B cell (primary cell): ENCODE data around the gene PINK1. TPM values are rescaled to one million over a fixed set of nuclear protein-coding genes. Genes with fewer than 3 reads are reported as not detected.

Source experiments
- ATAC-seq: fragments of 200-7000 bp; cut with Tn5 transposase; one replicate; pipeline ENCODE4 v1.10.0; 2021; ENCODE audit warnings: low read depth, mild to moderate bottlenecking, moderate number of reproducible peaks, moderate library complexity
- CTCF ChIA-PET: fragments of 350-600 bp; sonication (Branson Sonifier 250); formaldehyde crosslinking; loops from one replicate; lab custom pipeline; 2021; ENCODE audit warnings: antibody characterized with exemption, inconsistent platforms; lab: Charles Lee
- POLR2A ChIA-PET: fragments of 350-600 bp; sonication (Branson Sonifier 250); formaldehyde crosslinking; loops from one replicate; lab custom pipeline; 2021; ENCODE audit warnings: antibody characterized with exemption; lab: Charles Lee
- DNase-seq: peaks from one replicate; pipeline ENCODE4 v3.0.0; 2013
- H2AFZ ChIP-seq: 2 replicates; pipeline ENCODE4 v1.6.1; 2012; ENCODE audit warnings: mild to moderate bottlenecking, low read depth, low read length; ENCODE audit not compliant: insufficient read depth, poor library complexity, severe bottlenecking
- H3K27ac ChIP-seq, 2 donors: 1 replicate in 1 of 2; 2 replicates in 1 of 2; pipeline ENCODE4 v1.5.1; 2012 to 2013; ENCODE audit warnings: low read length in 2 of 2, mild to moderate bottlenecking in 2 of 2, moderate library complexity in 1 of 2
- H3K27me3 ChIP-seq, 4 experiments: fragments of 200-600 bp in 1 of 4; sonication (generic) in 1 of 4; replicated peaks in 1 of 4; 1 replicate in 2 of 4; 2 replicates in 2 of 4; pipeline versions ENCODE4 v1.6.1 to v1.7.0; 2013 to 2016; ENCODE audit warnings: low read length in 3 of 4, mild to moderate bottlenecking in 2 of 4, mixed read lengths in 1 of 4, moderate library complexity in 1 of 4; ENCODE audit not compliant: insufficient read depth in 4 of 4, control insufficient read depth in 3 of 4; ENCODE audit errors: control extremely low read depth in 1 of 4
- H3K36me3 ChIP-seq, 2 experiments: replicated peaks in 1 of 2; 1 replicate in 1 of 2; 2 replicates in 1 of 2; pipeline versions ENCODE4 v1.6.1 to v1.7.1; 2013; ENCODE audit warnings: low read length in 1 of 2; ENCODE audit not compliant: insufficient read depth in 2 of 2, control insufficient read depth in 1 of 2; ENCODE audit errors: control extremely low read depth in 1 of 2, extremely low read depth in 1 of 2
- H3K4me1 ChIP-seq, 2 donors: fragments of 200-600 bp in 1 of 2; sonication (generic) in 1 of 2; 1 replicate in 1 of 2; 2 replicates in 1 of 2; pipeline versions ENCODE4 v1.5.1 to v1.6.1; 2013 to 2017; ENCODE audit warnings: low read length in 2 of 2; ENCODE audit not compliant: control insufficient read depth in 2 of 2, insufficient read depth in 2 of 2
- H3K4me2 ChIP-seq: replicated peaks from 2 replicates; pipeline ENCODE3; 2012; ENCODE audit warnings: mild to moderate bottlenecking, low read depth, low read length; ENCODE audit not compliant: poor library complexity, severe bottlenecking
- H3K4me3 ChIP-seq, 5 experiments: fragments of 200-600 bp in 1 of 5; sonication (generic) in 1 of 5; 1 replicate in 3 of 5; 2 replicates in 2 of 5; pipeline versions ENCODE4 v1.5.1 to v1.7.0; 2011 to 2016; ENCODE audit warnings: low read length in 4 of 5, mild to moderate bottlenecking in 4 of 5, low read depth in 2 of 5, control low read depth in 1 of 5, moderate library complexity in 1 of 5; ENCODE audit not compliant: insufficient read depth in 1 of 5; ENCODE audit errors: control extremely low read depth in 1 of 5, extremely low read depth in 1 of 5
- H3K79me2 ChIP-seq: fragments of 200-600 bp; sonication (generic); one replicate; pipeline ENCODE4 v1.6.0; 2016; ENCODE audit warnings: low read length; ENCODE audit not compliant: control insufficient read depth, insufficient read depth
- H3K9ac ChIP-seq: fragments of 200-600 bp; sonication (generic); 2 replicates; pipeline ENCODE4 v1.6.1; 2017; ENCODE audit warnings: mild to moderate bottlenecking, low read length, moderate library complexity
- H3K9me3 ChIP-seq, 3 donors: one replicate each; pipeline versions ENCODE4 v1.6.1 to v1.7.1; 2013; ENCODE audit warnings: low read length in 2 of 3; ENCODE audit not compliant: control insufficient read depth in 2 of 3, insufficient read depth in 1 of 3; ENCODE audit errors: control extremely low read depth in 1 of 3
- H4K20me1 ChIP-seq: 2 replicates; pipeline ENCODE4 v1.6.0; 2012; ENCODE audit warnings: mild to moderate bottlenecking, low read length; ENCODE audit not compliant: insufficient read depth, control insufficient read depth, poor library complexity, severe bottlenecking
- H3K27ac Mint-ChIP-seq: one replicate; pipeline ENCODE4 v1.8.0; 2021; ENCODE audit warnings: mixed read lengths
- H3K27me3 Mint-ChIP-seq: one replicate; pipeline ENCODE4 v1.8.0; 2021; ENCODE audit warnings: mixed read lengths
- H3K4me1 Mint-ChIP-seq: one replicate; pipeline ENCODE4 v1.8.0; 2021; ENCODE audit warnings: mixed read lengths
- H3K4me3 Mint-ChIP-seq: one replicate; pipeline ENCODE4 v1.8.0; 2021; ENCODE audit warnings: mixed read lengths
- H3K9me3 Mint-ChIP-seq: one replicate; pipeline ENCODE4 v1.8.0; 2022; ENCODE audit warnings: mixed read lengths; ENCODE audit not compliant: insufficient read depth
- EZH2 ChIP-seq: IDR thresholded peaks from 2 replicates; pipeline ENCODE4 v1.6.1; 2012; ENCODE audit warnings: borderline replicate concordance, low read depth, mild to moderate bottlenecking, moderate library complexity, low read length; ENCODE audit not compliant: insufficient read depth, poor library complexity, severe bottlenecking
- WGBS: methylation state at CpG from one replicate; pipeline ENCODE4 v1.1.5; 2013; ENCODE audit warnings: missing lambda C conversion rate; ENCODE audit not compliant: insufficient coverage; 5-methylcytosine and 5-hydroxymethylcytosine counted together
- intact Hi-C: fragments of 100-400 bp; cut with micrococcal nuclease; formaldehyde crosslinking; loops from one replicate; pipeline ENCODE4 v1.10.0; 2022
- polyA plus RNA-seq: library from polyadenylated mRNA; depleted of rRNA; stranded (reverse); fragments of >200 nt; gene quantifications from 2 replicates; pipeline ENCODE4 v1.2.3, GENCODE V29; 2012
- total RNA-seq, 2 donors: library from RNA; stranded (reverse); fragments of 120-200 nt in 1 of 2; gene quantifications; 1 replicate in 1 of 2; 2 replicates in 1 of 2; pipeline versions ENCODE4 v1.2.3 to v1.2.4, GENCODE V29; 2013 to 2022
- TF ChIP-seq, protein P1 (sequence below): fragments of 200-600 bp; IDR thresholded peaks from one replicate; pipeline ENCODE4 v1.8.0; 2022; ENCODE audit warnings: antibody characterized with exemption, mild to moderate bottlenecking

The PINK1 gene
- total and polyA plus RNA-seq, 2 donors (not counting 1 experiment from before 2014, with no cell fraction given): 5.8 to 14.3 TPM

DNA sequence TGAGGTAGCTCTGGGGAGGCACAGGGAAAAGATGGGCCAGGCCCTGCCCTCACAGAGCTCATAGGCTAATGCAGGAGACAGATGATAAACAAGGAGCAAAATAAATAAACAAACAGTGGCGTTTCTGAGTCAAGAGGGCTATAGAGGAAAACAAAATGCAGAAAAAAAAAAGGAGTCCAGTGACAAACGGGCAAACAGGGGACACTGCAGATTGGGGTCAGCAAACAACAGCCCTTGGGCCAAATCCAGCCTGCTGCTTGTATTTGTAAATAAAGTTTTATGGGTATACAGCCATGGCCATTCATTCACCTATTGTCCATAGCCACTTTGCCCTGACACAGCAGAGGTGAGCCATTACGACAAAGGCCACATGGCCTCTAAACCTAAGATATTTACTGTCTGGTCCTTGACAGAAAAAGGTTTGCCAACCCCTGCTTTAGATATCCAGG lies 19.1 kb upstream of the PINK1 start:
- POLR2A ChIA-PET: no interaction called here
- Histone ChIP-seq H3K4me2 (no peak overlapping the region), H3K79me2 (no peaks in the 10 kb centered on the region), H3K36me3 (no peaks in the 10 kb centered on the region), H3K27ac (no peak overlapping the region), H4K20me1 (no peaks in the 10 kb centered on the region), H3K4me3 (no peak overlapping the region), H3K27me3 (peaks cover 0 to 3% (median 0%) of the 10 kb centered on the region in 4 experiments), H3K4me1 (no peaks in the 10 kb centered on the region), H3K9me3 (no peaks in the 10 kb centered on the region), H2AFZ (no peak overlapping the region), H3K9ac (no peak overlapping the region)
- Mint-ChIP-seq H3K27me3 (peaks cover 4% of the 10 kb centered on the region), H3K27ac (no peak overlapping the region), H3K4me1 (no peaks in the 10 kb centered on the region), H3K4me3 (no peak overlapping the region), H3K9me3 (no peaks in the 10 kb centered on the region)
- DNase-seq (no peak), ATAC-seq (no peak)
- CTCF ChIA-PET: no interaction called here
- intact Hi-C loops: no loop called here
- 100% methylated on average over 1 of the region's 3 CpGs for WGBS
- TF ChIP-seq, protein P1, sequence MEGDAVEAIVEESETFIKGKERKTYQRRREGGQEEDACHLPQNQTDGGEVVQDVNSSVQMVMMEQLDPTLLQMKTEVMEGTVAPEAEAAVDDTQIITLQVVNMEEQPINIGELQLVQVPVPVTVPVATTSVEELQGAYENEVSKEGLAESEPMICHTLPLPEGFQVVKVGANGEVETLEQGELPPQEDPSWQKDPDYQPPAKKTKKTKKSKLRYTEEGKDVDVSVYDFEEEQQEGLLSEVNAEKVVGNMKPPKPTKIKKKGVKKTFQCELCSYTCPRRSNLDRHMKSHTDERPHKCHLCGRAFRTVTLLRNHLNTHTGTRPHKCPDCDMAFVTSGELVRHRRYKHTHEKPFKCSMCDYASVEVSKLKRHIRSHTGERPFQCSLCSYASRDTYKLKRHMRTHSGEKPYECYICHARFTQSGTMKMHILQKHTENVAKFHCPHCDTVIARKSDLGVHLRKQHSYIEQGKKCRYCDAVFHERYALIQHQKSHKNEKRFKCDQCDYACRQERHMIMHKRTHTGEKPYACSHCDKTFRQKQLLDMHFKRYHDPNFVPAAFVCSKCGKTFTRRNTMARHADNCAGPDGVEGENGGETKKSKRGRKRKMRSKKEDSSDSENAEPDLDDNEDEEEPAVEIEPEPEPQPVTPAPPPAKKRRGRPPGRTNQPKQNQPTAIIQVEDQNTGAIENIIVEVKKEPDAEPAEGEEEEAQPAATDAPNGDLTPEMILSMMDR: no peak
- TF ChIP-seq EZH2: no peak

DNA sequence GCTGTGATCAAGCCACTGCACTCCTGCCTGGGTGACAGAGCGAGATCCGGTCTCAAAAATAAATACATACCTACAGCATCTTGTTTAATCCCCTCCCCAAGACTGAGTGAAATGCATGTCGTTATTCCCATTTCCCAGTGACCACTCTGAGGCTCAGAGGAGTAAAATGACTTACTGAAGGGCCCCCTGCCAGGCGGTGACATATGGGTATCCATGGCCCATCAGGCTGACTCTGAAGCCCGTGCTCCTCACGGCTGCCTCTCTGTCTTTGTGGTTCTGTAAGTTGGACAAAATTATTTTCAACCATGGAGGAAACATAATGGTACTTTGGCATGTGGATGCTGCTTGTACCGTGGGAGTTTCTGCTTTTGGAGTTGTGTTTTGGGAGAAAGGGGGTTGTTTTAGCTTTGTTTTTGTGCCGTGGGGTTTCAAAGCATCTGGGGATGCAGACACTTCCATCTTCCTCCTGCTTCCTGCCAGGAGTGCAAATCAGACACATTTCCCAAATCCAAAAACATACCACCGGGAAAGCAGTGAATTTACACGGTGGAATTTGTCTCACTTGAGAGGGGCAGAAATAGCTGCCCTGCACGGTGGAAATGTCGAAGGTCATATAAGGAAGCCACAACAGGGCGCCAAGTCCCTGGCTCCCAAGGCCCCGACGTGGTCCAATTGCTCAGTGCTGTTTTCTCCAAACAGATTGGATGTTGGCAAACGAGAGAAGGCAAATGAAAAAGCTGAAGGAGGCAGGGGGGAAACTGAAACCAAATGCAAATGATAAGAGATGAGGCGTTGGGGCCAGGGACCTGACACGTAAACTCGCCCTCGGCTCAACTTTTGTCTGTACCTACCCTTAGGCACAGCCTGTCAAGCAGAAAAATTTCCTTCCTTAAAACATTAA lies 17.1 kb upstream of the PINK1 start:
- Histone ChIP-seq H3K36me3 (no peaks in the 10 kb centered on the region), H3K4me1 (no peaks in the 10 kb centered on the region), H3K27me3 (peaks cover 0 to 3% (median 0%) of the 10 kb centered on the region in 4 experiments), H3K9me3 (no peaks in the 10 kb centered on the region), H2AFZ (no peak overlapping the region), H4K20me1 (no peaks in the 10 kb centered on the region), H3K79me2 (no peaks in the 10 kb centered on the region), H3K4me3 (no peak overlapping the region), H3K27ac (no peak overlapping the region), H3K4me2 (no peak overlapping the region), H3K9ac (no peak overlapping the region)
- ChIA-PET CTCF (no interaction called here), POLR2A (no interaction called here)
- ATAC-seq (no peak), DNase-seq (no peak)
- Mint-ChIP-seq H3K4me1 (no peaks in the 10 kb centered on the region), H3K27ac (no peak overlapping the region), H3K9me3 (no peaks in the 10 kb centered on the region), H3K4me3 (no peak overlapping the region), H3K27me3 (peaks cover 8% of the 10 kb centered on the region)
- no peak for TF ChIP-seq EZH2
- TF ChIP-seq, protein P1: no peak
- intact Hi-C loops: no loop called here
- WGBS: 69% methylated on average over 15 of the region's 20 CpGs
